ENCODE data around the gene STIM1. TPM values are rescaled to one million over a fixed set of nuclear protein-coding genes. Genes with fewer than 3 reads are reported as not detected.

The STIM1 gene
- 10 to 100 TPM; 24.7 to 37.4 (median 30.4) TPM for total RNA-seq
- polyA plus RNA-seq, result 10 to 100 TPM in 2 of 3 donors, 1 to 10 TPM in 1; 5.3 to 44.8 (median 15.6) TPM

- Histone ChIP-seq H3K4me3 (peak within 1 kb of the TSS; percentile 83 to 95 (median 92)), H3K27ac (peak within 1 kb of the TSS; percentile 91 to 100 (median 99)), H3K4me1 (peaks cover 0 to 50% (median 46%) of the 10 kb centered on the region in 4 donors), H3K9me3 (no peaks in the 10 kb centered on the region), H3K36me3 (no peaks in the 10 kb centered on the region), H3K27me3 (no peaks in the 10 kb centered on the region)
- 0 to 1% methylated on average over 87 of the region's 87 CpGs for WGBS, 2 donors
- DNase-seq, result peak; percentile 97
- intact Hi-C loops (cut with DNase I), result loop anchor here (1.0 to 5.0 kb wide), 2 partner anchors 92 to 217 kb away; no protein-coding TSS in a partner anchor
- TF ChIP-seq EP300 (IDR thresholded peaks at IDR 0.05) (no peak), POLR2A (IDR thresholded peaks at IDR 0.05) (peak; percentile 77 to 79), CTCF (IDR thresholded peaks at IDR 0.05) (peak; percentile 94 to 99 (median 97)), POLR2AphosphoS5 (IDR thresholded peaks at IDR 0.05) (peak; percentile 75 to 94 (median 93))
Measured at GRCh38 chr11:3854977-3855807, at the start of gene STIM1. Gene STIM1, plus strand, starts transcription at chr11:3855664. Its CDS starts 607 bp downstream, at chr11:3856271.

GRCh38 chr11:3807909-3808860 is 47.3 kb upstream of the STIM1 start, which contains the start of gene PGAP2:
Gene PGAP2, plus strand, starts transcription at chr11:3808560. Its CDS starts 2,700 bp downstream, at chr11:3811260.
- H3K4me1 ChIP-seq, result peaks cover 0 to 11% (median 7%) of the 10 kb centered on the region in 4 donors
- H3K27me3 ChIP-seq, result no peaks in the 10 kb centered on the region
- 1% methylated on average over 55 of the region's 55 CpGs for WGBS, 2 donors
- DNase-seq, result peak; percentile 72
- peak; percentile 45 to 61 (median 56) for TF ChIP-seq CTCF (IDR thresholded peaks at IDR 0.05)
- TF ChIP-seq POLR2AphosphoS5 (IDR thresholded peaks at IDR 0.05), result no peak
- TF ChIP-seq EP300 (IDR thresholded peaks at IDR 0.05), result no peak
- no peak for TF ChIP-seq POLR2A (IDR thresholded peaks at IDR 0.05)
- H3K4me3 ChIP-seq, result peak within 1 kb of the TSS; percentile 52 to 75 (median 56)
- intact Hi-C loops (cut with DNase I), result loop anchor here (2.0 kb wide), 1 partner anchor 33 kb away; the partner anchor contains the start of gene RHOG
- H3K27ac ChIP-seq, result peak within 1 kb of the TSS; percentile 37 to 53 (median 46)
- no peaks in the 10 kb centered on the region for H3K36me3 ChIP-seq
- H3K9me3 ChIP-seq, result no peaks in the 10 kb centered on the region

GRCh38 chr11:3808861-3809623 is 46.4 kb upstream of the STIM1 start:
- H3K36me3 ChIP-seq, result no peaks in the 10 kb centered on the region
- TF ChIP-seq POLR2AphosphoS5 (IDR thresholded peaks at IDR 0.05), result no peak
- TF ChIP-seq CTCF (IDR thresholded peaks at IDR 0.05), result peak in 1 of 4 experiments; percentile 14
- peaks cover 0 to 11% (median 7%) of the 10 kb centered on the region in 4 donors for H3K4me1 ChIP-seq
- no peak for DNase-seq
- H3K4me3 ChIP-seq, result peak overlapping the region; percentile 52 to 75 (median 56)
- H3K27me3 ChIP-seq, result no peaks in the 10 kb centered on the region
- H3K27ac ChIP-seq, result peak overlapping the region; percentile 37 to 53 (median 46)
- 10 to 24% methylated on average over 5 of the region's 5 CpGs for WGBS, 2 donors
- intact Hi-C loops (cut with DNase I), result loop anchor here (2.0 kb wide), 1 partner anchor 32 kb away; the partner anchor contains the start of gene RHOG
- no peaks in the 10 kb centered on the region for H3K9me3 ChIP-seq

GRCh38 chr11:3809624-3809928 is 45.9 kb upstream of the STIM1 start:
- H3K9me3 ChIP-seq, result no peaks in the 10 kb centered on the region
- no peaks in the 10 kb centered on the region for H3K27me3 ChIP-seq
- no peak overlapping the region for H3K4me3 ChIP-seq
- no peaks in the 10 kb centered on the region for H3K36me3 ChIP-seq
- WGBS, 2 donors, result 92 to 96% methylated on average over 1 of the region's 1 CpG
- DNase-seq, result no peak
- peaks cover 0 to 11% (median 7%) of the 10 kb centered on the region in 4 donors for H3K4me1 ChIP-seq
- TF ChIP-seq CTCF (IDR thresholded peaks at IDR 0.05) (no peak), EP300 (IDR thresholded peaks at IDR 0.05) (no peak), POLR2AphosphoS5 (IDR thresholded peaks at IDR 0.05) (no peak), POLR2A (IDR thresholded peaks at IDR 0.05) (no peak)
- intact Hi-C loops (cut with DNase I), result loop anchor here (2.0 kb wide), 1 partner anchor 31 kb away; the partner anchor contains the start of gene RHOG
- no peak overlapping the region for H3K27ac ChIP-seq

Measured in sigmoid colon (tissue), 7 donors.